Fibroblast of skin of abdomen (primary cell): ENCODE measurements around the gene NR2F1.

Experiments
- DNase-seq: peaks from one replicate; pipeline ENCODE4 v3.0.0-alpha.2; 2013

The NR2F1 gene

DNA sequence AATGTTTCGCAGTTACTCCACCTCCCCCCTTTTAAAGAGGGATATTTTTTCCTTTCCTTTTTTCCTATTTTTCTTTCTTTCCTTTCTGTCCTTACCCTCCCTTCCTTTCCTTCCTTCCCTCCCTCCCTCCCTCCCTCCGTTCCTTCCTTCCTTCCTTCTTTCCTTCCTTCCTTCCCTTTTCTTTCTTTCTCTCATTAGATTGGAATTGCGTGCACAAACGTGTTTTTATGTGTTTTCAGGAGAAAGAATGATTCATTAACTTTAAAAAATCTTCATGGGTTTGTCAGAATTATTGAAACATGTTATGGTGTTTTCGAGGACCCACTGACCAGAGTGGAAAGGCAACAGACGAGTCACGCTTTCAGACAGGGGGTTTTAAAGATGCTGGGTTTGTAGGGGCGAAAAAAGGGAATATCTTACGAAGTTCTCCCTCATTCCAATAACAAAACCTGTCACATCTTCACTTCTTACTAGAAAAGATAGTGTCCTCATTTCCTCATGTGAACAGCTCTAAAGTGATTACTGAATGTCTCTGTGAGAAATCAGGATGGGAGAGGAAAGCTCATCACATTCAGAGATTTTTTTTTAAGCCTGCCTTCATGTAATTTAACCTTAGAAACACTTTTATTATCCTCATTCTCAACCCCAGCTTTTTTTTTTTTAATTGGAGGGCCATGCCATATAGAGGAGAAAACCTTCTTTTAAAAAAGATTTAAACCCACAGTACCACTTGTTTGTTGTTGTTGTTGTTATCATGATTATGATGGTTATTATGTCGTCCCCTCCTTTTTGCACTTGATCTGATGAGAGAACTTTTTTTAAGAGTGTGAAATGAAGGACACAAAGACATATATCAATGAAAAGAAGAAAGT lies 21.9 kb downstream of the NR2F1 start:
- no peak for DNase-seq

DNA sequence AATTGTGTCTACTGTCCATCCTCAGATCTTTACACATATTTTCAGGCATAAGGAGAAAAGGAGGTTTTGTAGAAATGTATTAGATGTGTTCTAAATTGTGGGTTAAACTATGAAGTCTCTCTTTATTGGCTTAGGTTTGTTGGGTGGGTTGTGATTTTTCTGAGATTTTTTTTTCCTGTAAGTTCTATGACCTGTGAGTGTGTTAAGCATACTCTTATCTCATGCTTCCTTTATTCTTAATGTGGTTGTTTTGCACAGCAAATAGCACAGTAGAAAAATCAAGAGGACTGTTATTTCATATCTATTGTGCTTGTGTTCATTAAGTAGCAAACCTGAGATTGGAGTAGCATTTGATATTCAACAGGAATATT lies 23.3 kb downstream of the NR2F1 start:
- no peak for DNase-seq

DNA sequence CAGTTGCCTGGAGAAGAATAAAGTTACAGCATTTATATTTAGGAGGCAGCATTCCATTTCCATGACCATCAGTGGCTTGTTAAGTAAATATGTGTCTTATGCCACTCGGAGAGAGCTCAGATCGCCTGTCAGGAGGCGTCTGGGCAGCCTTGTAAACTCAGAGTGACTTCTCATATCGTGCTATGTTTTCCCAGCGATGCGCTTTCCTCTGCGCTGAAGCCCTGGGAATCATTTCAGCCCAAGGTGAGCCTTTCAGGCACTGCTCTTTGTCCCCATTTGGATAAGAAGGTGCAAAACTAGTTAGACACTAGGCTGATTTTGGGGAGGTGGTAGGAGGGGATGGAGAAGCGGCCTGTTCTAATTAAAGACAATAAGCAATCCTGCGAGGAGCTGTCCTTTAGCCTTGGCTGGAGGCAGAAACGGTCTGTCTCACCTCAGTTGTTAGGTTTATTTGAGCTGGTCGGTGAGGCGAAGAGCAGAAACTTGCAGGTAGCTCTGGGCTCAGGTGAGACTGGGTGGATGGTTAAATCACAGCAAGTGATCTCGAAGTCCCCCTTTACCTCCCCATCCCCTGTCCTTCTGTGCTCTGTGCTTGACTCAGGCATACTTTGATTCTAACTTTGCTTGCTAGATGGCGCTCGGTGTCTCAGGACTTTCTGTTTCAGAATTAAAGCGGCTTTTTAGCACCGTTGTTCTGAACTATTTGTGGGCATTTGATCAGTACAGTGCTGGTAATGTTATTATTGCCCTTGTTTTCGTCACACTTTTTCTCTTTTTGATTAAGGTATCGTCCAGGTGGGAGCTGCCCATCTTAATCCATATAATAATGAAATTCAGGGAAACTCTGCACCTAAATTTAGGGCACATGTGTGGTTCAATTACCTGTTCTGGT lies 24.6 kb downstream of the NR2F1 start:
- peak; percentile 53 for DNase-seq

DNA sequence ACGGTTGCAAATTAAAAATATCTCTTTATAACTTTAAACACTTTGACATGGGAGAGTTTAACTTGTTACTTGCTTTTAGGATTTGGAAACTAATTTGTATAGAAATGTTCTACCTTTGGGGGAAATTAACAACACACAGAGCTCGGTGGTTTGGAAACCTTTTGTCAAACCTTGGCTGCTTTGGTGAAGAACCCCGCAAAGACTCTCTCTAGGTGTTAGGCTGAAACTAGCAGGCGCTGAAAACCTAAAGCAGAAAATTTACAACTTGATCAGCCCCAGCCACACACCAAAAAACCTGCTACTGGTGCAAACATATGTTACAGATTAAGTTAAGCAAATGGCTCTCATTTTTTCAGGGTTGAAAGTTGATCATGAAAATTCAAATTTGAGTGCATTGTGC lies 25.8 kb downstream of the NR2F1 start:
- DNase-seq: no peak

DNA sequence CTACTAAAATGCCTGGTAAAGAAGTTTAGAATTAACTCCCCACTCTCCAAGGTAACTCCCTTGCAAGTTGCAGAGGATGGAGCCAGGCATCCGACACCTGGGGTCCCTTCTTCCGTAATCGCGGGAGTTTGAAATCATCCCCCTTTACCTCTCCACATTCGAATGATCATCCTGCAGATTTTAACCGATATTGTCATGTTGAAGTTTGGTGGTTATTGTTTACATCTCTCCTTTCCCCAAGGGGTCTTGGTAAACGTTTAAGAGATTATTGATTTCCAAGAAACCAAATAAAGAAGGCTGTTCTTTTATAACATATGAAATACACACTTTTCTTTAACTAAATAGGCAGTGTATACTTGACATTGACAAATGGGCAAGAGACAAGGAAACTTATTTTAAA lies 26.7 kb downstream of the NR2F1 start:
- DNase-seq: no peak

DNA sequence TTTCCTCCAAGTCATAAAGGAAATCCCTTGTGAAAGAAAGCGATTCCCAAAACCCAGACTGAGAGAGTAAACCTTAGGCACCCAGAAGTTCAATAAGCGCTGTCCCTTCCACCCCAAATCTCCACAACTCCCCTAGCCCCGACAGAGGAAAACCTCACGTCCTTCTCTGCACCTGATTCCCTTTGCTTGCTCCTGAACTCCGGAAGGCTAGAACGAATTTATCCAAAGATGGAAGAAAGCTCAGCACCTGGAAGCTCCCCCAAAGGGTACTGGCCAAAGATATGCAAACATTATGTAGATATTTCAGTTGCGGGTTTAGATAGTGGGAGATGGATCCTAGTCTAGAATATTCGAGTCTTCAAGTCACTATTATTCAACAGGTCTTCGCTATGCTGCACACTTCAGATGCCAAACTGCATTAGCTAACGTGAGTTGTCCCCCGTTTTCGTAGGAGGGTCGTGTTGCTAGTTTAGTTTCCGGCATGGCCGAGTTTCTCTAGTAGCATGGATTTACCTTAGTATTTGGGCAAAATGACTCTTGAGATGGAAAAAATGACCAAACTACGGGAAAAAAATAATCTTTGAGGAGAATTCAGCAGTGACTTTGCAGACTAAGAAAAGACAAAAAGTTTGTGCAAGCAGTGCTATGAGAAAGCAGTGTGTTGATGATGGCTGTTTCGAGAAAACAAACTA lies 27.7 kb downstream of the NR2F1 start:
- DNase-seq: no peak

DNA sequence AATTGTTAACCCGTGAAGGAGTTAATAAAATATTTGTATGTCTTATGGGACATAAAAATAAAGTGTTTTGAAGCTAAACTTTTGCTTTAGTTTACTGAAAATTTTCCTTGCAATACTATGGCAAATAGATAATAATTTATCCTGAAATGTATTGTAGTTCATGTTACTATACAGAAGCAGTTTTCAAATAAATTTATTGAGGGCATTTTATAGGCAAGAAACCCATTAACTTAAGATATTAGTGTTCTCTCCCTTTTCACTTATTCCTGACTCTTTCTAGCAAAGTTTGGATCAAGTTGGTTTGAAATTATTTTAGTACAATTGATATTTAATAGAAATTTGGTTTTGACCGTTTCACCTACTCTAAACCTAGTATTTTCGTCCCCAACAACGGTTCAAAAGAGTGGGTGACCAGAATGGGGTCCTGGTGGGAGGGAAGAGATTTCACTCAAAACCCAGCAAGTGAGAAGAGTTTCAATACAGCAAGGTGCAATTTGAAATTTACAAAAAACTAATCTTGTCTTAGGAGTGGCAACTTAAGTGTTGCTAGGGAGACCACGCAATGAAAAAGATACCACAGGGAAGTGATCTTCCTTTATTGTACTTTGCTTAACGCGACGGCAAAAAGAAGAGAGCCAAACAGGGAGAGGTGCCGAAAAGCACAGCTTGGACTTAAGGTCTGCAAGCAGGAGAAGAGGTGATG lies 28.4 kb downstream of the NR2F1 start:
- DNase-seq: no peak

DNA sequence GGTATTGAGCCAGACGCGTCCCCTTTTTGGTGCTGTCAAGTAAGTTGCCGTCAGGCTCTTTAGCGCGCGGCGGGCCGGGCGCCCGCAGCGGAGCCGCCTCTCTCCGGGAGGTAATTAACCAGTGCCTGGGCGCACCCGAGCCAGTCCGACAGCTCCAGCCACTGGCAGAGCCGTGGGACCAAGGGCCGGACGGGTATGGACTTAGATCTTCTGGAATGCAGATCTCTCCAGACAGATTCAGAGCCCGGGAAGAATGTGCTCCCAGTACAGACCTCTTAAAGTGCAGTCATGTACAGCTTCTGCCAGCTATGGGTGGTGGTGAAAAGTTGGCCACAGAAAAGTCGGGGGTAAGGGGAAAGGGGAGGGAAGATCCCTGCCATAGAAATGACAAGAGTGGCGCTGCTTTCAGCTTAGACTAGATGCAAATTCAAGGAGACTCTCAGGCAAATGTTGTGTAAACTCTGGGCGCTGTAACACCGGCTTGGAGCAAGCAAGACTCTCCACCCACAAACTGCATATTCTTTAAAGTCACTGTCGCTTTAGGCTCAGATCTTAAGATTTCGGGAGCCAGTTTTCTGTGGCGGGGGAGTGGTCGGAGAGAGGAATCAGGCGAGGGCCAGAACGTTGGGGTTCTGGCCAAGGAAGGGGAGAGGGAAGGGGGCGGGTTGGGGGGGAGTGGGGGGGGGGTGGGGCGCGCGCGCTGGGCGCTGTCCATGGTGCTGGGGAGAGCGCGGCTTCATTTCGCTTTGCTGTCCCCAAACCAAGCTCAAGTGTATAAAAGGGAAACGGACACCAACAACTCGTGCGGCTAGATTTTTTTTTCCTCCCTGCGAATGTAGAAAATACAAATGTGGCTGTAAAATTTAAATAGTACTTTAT lies 29.2 kb downstream of the NR2F1 start:
- DNase-seq: no peak

DNA sequence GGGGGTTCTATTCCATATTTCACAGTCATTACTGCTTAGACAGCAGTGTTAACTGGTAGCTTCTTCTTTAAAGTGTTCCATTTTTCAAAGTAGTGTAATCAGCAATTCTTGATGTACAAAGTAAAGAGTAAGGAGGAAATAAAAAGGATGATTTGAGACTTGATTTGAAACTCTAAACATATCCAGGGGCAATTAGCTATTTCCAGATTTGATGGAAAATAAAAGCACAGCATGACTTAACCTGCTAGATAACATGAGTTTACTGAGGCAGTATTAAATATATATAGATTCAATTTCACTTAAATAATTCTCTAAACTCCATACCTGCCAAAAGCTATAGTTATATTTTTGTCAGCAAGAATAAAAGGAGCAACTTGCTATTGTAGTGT lies 29.8 kb downstream of the NR2F1 start:
- DNase-seq: no peak

DNA sequence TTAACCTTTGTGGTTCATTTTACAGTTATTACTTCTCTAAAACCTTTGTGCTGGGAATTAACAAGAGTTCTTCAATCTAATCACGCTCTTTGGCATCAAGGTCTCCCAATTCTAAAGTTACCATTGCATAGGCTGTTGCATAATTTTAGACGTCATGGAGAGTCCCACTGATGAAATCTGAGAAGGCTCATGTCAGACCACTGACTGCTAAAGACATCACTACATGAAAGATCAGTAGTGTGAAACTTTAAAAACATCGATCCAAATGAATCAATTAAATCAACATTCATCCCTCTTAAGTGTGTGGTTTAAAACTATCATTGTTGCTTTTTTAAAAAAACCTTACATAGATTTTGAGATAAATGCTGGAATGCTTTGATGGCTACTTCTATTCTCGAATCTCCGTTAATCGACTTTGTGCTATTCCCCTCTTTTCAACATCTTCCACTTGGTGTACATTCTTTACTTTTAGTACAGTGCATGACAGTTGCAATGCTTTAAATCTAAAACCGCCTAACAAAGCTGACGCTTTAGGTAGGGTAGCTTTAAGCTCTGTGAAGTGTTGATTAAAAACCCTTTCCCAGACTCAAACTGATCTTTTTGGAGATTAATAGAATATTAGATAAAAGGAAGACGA lies 33.6 kb downstream of the NR2F1 start:
- DNase-seq: no peak

DNA sequence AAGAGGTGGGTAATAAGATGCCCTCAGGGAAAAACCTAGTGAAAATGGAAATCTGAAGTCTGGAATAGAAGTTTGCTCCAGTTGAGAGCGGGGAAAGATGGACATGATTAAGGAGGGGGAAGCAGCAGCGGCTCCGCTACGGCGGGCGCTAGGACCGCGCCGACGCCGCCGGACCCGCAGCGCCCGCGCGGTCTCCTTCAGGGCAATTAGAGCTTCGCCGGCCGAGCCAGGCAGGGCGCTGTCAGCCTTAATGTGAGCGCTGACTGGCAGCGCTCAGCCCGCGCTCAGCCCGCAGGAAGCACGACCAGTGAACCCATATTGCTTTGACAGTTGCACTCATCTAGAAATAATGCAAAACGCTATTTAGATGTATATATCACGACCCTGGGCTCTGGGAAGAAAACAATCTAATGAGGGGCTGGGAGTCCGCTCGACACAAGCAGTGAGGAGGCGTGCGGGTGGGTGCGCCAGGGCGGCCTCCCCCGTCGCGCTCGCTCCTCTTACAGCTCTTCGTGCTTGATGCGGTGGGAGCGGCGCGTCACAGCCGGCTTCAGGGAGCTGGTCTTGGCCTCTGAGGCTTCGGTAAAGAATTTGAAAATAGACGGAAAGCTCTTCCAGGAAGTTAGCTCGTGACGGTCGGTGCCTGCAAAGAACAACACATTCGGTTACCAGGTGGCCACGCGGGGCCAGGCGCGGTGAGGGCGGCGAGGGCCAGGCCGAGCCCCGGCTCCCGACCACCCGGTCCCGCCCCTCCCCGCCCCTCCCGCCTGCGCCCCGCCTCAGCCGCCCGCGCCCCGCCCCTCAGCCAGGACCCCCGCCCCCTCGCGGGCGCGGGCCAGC lies 37.7 kb downstream of the NR2F1 start:
- DNase-seq: peak; percentile 63

DNA sequence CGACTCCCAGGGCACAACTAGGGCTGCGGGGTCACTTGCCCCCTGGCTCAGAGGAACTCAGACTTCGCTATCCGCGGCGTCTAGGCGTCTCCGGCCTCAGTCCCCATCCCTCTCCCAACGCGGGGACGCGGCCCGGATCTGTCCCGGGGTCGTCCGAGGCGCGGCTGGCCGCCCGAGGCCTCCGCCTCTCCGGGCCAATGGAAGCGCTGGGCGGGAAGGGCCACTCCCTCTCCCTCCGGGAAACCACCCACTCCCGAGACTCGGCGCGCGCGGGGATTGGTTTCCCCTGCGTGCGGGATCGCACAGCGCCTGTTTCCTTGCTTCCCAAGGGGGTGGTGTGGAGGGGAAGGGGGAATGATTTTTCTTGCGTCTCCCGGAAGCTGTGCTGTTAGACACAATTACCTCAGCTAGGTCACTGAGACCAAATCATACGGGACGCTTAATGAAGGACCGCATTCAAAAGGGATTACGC lies 38.3 kb downstream of the NR2F1 start:
- DNase-seq: peak; percentile 60

DNA sequence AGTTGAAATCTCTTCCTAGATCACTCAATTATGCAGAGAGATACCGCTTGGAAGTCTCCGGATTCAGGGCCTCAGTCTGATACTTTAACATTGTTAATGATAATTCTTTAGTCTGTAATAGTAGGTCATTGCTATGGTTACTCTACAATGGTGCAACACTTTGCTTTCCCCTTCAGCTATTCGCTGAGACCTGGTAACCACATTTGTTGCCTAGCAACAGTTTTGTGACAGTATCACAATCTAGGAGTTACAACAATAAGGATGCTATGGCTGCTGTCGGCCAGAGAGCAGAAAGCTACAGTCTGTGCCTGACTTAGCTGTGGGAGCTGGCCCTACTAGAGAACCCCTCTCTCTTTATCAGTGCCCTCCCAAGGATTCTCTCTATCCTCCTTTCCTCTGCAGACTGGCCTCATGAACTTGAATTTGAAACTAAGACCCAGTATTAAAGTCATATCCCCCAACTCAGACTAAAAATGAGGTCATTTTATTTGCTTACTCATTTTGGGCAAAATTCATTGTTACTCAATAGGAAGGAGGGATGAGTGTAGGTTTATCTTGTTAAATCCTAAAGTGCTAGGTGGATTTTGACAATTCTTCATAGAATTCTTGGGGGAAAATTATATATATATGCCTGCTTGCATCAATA lies 39.3 kb downstream of the NR2F1 start:
- DNase-seq: peak; percentile 37

DNA sequence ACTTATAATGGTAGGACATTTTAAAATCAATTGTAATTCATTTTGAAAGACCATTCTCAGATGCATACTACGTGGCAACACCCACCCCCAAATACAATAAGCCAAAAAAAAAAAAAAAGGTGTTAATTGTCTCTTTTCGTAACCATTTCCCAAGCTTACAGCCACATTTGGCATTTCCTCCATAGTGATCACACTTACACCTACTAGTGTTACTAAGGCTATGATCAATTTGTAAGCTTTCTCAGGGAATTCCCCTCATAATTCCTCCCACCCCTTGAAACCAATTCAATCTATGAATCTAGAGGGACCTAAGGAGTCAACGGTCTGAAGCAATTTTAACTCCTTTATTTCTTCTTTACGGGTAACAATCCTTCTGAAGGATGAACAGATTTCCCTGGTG lies 40.1 kb downstream of the NR2F1 start:
- no peak for DNase-seq

DNA sequence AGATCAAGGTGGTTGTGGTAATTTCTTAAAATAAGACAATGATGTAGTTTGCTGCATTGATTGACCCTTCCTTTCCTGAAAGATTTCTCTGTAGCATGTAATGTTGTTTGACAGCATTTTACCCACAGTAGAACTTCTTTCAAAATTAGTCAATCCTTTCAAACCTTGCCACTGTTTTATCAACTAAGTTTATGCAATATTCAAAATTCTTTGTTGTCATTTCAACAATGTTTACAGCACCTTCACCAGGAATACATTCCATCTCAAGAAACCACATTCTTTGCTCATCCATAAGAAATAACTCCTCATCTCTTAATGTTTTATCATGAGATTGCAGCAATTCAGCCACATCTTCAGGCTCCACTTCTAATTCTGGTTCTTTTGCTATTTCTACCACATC lies 43.8 kb downstream of the NR2F1 start:
- DNase-seq: no peak

DNA sequence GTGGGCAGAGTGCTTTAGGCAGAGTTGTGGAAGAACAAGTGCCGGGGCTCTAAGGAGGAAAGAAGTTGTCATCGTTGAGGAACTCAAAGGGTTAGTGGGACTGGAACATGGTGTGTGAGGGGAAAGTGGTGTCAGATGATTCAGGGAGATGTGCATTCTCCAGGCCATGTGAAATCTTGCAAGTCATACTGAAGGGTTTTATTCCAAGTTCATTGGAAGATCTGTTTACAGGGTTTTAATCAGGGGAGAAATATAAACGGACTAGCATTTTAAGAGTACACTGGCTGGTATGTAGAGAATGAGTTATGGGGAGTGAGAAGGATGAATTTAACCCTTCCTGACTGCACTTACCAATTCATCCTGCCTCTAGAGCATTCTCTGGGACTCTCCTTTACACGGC lies 49.3 kb downstream of the NR2F1 start:
- DNase-seq: no peak

DNA sequence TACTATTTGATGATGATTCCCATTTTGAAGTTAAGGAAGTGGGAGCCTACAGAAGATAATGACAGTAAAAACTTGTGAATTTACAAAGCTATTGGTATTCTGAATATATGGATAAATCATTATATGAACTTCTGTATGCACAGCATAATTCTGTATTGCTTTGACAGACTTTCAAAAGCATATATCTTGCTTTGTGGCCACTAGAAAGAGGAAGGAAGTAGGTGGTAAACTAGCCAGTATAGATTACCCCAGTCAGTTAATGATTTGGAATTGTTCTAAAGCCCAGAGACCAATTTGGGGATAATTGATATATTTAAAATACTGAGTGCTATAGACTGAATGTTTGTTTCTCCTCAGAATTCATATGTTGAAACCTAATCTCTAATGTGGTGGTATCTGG lies 53.0 kb downstream of the NR2F1 start:
- DNase-seq: no peak

DNA sequence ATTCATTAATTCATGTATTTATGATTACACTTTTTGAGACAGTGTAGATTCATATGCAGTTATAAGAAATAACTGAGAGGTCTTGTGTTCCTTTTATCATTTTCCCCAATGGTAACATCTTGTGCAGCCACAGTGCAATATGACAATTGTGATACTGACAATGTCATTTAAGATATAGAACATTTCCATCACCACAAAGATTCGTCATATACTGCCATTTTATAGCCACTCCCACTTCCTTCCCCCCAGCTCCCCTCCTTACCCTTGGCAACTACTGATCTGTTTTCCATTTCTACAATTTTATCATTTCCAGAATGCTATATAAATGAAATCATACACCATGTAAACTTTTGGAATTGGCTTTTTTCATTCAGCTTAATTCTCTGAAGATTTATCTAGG lies 53.8 kb downstream of the NR2F1 start:
- no peak for DNase-seq

DNA sequence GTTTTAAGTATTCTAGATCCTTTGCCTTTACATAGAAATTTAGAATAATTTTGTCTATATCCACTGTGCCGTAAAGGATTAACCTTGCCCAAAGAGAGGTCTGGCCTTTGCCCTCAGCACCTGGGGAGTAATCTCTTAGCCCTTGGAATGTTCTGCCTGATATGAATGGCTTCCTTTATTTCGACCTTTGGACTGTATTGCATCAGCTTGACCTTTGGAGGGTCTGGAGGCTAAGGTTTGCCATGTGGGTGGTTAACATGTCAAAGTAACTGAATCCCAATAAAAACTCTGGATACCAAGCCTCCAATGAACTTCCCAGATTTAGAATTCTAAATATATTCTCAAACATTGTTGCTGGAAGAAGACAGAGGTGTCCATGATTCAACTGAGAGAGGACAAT lies 54.7 kb downstream of the NR2F1 start:
- DNase-seq: no peak
